Activated T-helper 17 cell treated with anti-CD3 and anti-CD28 coated beads, Interleukin-2, amount 50 U/mL, for 72 hours (primary cell): Measurements from ENCODE around the gene KIAA1671. TPM values are rescaled to one million over a fixed set of nuclear protein-coding genes. Genes with fewer than 3 reads are reported as not detected.

Source experiments
- ATAC-seq: fragments of 150-1000 bp; cut with Tn5 transposase; replicated peaks from 2 replicates; pipeline ENCODE4 v1.10.0; 2021; ENCODE audit warnings: mild to moderate bottlenecking, moderate library complexity
- H3K27ac Mint-ChIP-seq: one replicate; pipeline ENCODE4 v1.8.0; 2022; ENCODE audit warnings: mixed read lengths
- H3K27me3 Mint-ChIP-seq: one replicate; pipeline ENCODE4 v1.8.0; 2022; ENCODE audit warnings: mixed read lengths
- H3K36me3 Mint-ChIP-seq: one replicate; pipeline ENCODE4 v1.8.0; 2022; ENCODE audit warnings: low read depth, mild to moderate bottlenecking, mixed read lengths
- H3K4me1 Mint-ChIP-seq: one replicate; pipeline ENCODE4 v1.8.0; 2022; ENCODE audit warnings: mixed read lengths
- H3K4me3 Mint-ChIP-seq: one replicate; pipeline ENCODE4 v1.8.0; 2022; ENCODE audit warnings: mild to moderate bottlenecking, mixed read lengths
- H3K9me3 Mint-ChIP-seq: one replicate; pipeline ENCODE4 v1.8.0; 2022; ENCODE audit warnings: mixed read lengths
- total RNA-seq, 2 donors: library from RNA; stranded (reverse); gene quantifications; one replicate each; pipeline ENCODE4 v1.2.3, GENCODE V29; 2022

The KIAA1671 gene
- total RNA-seq, 2 donors from 2014 or later = 5.9 to 6.0 TPM

- ATAC-seq = no peak
- H3K4me1 Mint-ChIP-seq = no peaks in the 10 kb centered on the region
- no peaks in the 10 kb centered on the region for H3K9me3 Mint-ChIP-seq
- no peak overlapping the region for H3K4me3 Mint-ChIP-seq
- H3K27ac Mint-ChIP-seq = peak overlapping the region; percentile 11
- no peaks in the 10 kb centered on the region for H3K36me3 Mint-ChIP-seq
- no peaks in the 10 kb centered on the region for H3K27me3 Mint-ChIP-seq
Measured at GRCh38 chr22:25096638-25097405, 144.3 kb downstream of the KIAA1671 start.

GRCh38 chr22:25098445-25099081 is 146.0 kb downstream of the KIAA1671 start:
- no peak for ATAC-seq
- no peaks in the 10 kb centered on the region for H3K27me3 Mint-ChIP-seq
- H3K4me1 Mint-ChIP-seq = no peaks in the 10 kb centered on the region
- no peak overlapping the region for H3K27ac Mint-ChIP-seq
- H3K4me3 Mint-ChIP-seq = no peak overlapping the region
- H3K36me3 Mint-ChIP-seq = no peaks in the 10 kb centered on the region
- H3K9me3 Mint-ChIP-seq = no peaks in the 10 kb centered on the region

- Mint-ChIP-seq H3K4me3 (no peak overlapping the region), H3K36me3 (no peaks in the 10 kb centered on the region), H3K27me3 (no peaks in the 10 kb centered on the region), H3K4me1 (no peaks in the 10 kb centered on the region), H3K9me3 (no peaks in the 10 kb centered on the region), H3K27ac (no peak overlapping the region)
- no peak for ATAC-seq
Measured at GRCh38 chr22:25099202-25099601, 146.7 kb downstream of the KIAA1671 start.

GRCh38 chr22:25100402-25100801 is 147.9 kb downstream of the KIAA1671 start:
- no peak for ATAC-seq
- H3K27me3 Mint-ChIP-seq = no peaks in the 10 kb centered on the region
- H3K9me3 Mint-ChIP-seq = no peaks in the 10 kb centered on the region
- H3K4me1 Mint-ChIP-seq = no peaks in the 10 kb centered on the region
- H3K27ac Mint-ChIP-seq = no peak overlapping the region
- H3K36me3 Mint-ChIP-seq = no peaks in the 10 kb centered on the region
- no peak overlapping the region for H3K4me3 Mint-ChIP-seq

- H3K4me1 Mint-ChIP-seq = no peaks in the 10 kb centered on the region
- no peak overlapping the region for H3K27ac Mint-ChIP-seq
- no peaks in the 10 kb centered on the region for H3K36me3 Mint-ChIP-seq
- no peak overlapping the region for H3K4me3 Mint-ChIP-seq
- H3K27me3 Mint-ChIP-seq = no peaks in the 10 kb centered on the region
- ATAC-seq = no peak
- H3K9me3 Mint-ChIP-seq = no peaks in the 10 kb centered on the region
Measured at GRCh38 chr22:25100948-25101347, 148.4 kb downstream of the KIAA1671 start.

GRCh38 chr22:25101501-25101900 is 149.0 kb downstream of the KIAA1671 start:
- Mint-ChIP-seq H3K27ac (peak overlapping the region; percentile 5), H3K4me3 (no peak overlapping the region)

GRCh38 chr22:25101986-25102385 is 149.5 kb downstream of the KIAA1671 start:
- Mint-ChIP-seq H3K36me3 (no peaks in the 10 kb centered on the region), H3K27me3 (no peaks in the 10 kb centered on the region), H3K9me3 (no peaks in the 10 kb centered on the region), H3K4me3 (no peak overlapping the region), H3K27ac (peak overlapping the region; percentile 5), H3K4me1 (no peaks in the 10 kb centered on the region)
- ATAC-seq = no peak

More at GRCh38 chr22:25101501-25101900, 149.0 kb downstream of the KIAA1671 start:
- Mint-ChIP-seq H3K9me3 (no peaks in the 10 kb centered on the region), H3K4me1 (no peaks in the 10 kb centered on the region), H3K36me3 (no peaks in the 10 kb centered on the region), H3K27me3 (no peaks in the 10 kb centered on the region)
- ATAC-seq = no peak

GRCh38 chr22:25102722-25103121 is 150.2 kb downstream of the KIAA1671 start:
- Mint-ChIP-seq H3K4me3 (no peak overlapping the region), H3K36me3 (no peaks in the 10 kb centered on the region), H3K4me1 (no peaks in the 10 kb centered on the region), H3K27me3 (no peaks in the 10 kb centered on the region), H3K9me3 (no peaks in the 10 kb centered on the region), H3K27ac (no peak overlapping the region)
- no peak for ATAC-seq

GRCh38 chr22:25104367-25104766 is 151.9 kb downstream of the KIAA1671 start:
- H3K9me3 Mint-ChIP-seq = no peaks in the 10 kb centered on the region
- H3K4me3 Mint-ChIP-seq = no peak overlapping the region
- ATAC-seq = no peak
- H3K36me3 Mint-ChIP-seq = no peaks in the 10 kb centered on the region
- no peak overlapping the region for H3K27ac Mint-ChIP-seq
- H3K4me1 Mint-ChIP-seq = no peaks in the 10 kb centered on the region
- no peaks in the 10 kb centered on the region for H3K27me3 Mint-ChIP-seq

- no peak overlapping the region for H3K4me3 Mint-ChIP-seq
- H3K9me3 Mint-ChIP-seq = no peaks in the 10 kb centered on the region
- no peaks in the 10 kb centered on the region for H3K36me3 Mint-ChIP-seq
- ATAC-seq = peak; percentile 55
- H3K4me1 Mint-ChIP-seq = peaks cover 5% of the 10 kb centered on the region
- no peak overlapping the region for H3K27ac Mint-ChIP-seq
- no peaks in the 10 kb centered on the region for H3K27me3 Mint-ChIP-seq
Measured at GRCh38 chr22:25105817-25106650, 153.5 kb downstream of the KIAA1671 start.

GRCh38 chr22:25109878-25110595 is 157.5 kb downstream of the KIAA1671 start:
- H3K27ac Mint-ChIP-seq = peak overlapping the region; percentile 85
- no peaks in the 10 kb centered on the region for H3K36me3 Mint-ChIP-seq
- peak overlapping the region; percentile 78 for H3K4me3 Mint-ChIP-seq

GRCh38 chr22:25110596-25110845 is 158.0 kb downstream of the KIAA1671 start:
- H3K36me3 Mint-ChIP-seq = no peaks in the 10 kb centered on the region
- ATAC-seq = no peak
- H3K4me3 Mint-ChIP-seq = peak overlapping the region; percentile 78
- peaks cover 6% of the 10 kb centered on the region for H3K4me1 Mint-ChIP-seq
- H3K27me3 Mint-ChIP-seq = no peaks in the 10 kb centered on the region
- H3K9me3 Mint-ChIP-seq = no peaks in the 10 kb centered on the region
- H3K27ac Mint-ChIP-seq = peak overlapping the region; percentile 85

More at GRCh38 chr22:25109878-25110595, 157.5 kb downstream of the KIAA1671 start:
- no peak for ATAC-seq
- Mint-ChIP-seq H3K27me3 (no peaks in the 10 kb centered on the region), H3K9me3 (no peaks in the 10 kb centered on the region), H3K4me1 (peaks cover 6% of the 10 kb centered on the region)

GRCh38 chr22:25110846-25111578 is 158.5 kb downstream of the KIAA1671 start:
- ATAC-seq = peak; percentile 76
- Mint-ChIP-seq H3K4me3 (peak overlapping the region; percentile 78), H3K9me3 (no peaks in the 10 kb centered on the region), H3K36me3 (no peaks in the 10 kb centered on the region), H3K4me1 (peaks cover 6% of the 10 kb centered on the region), H3K27me3 (no peaks in the 10 kb centered on the region), H3K27ac (peak overlapping the region; percentile 85)
